ENCODE measurements around the gene NMUR1. TPM values are rescaled to one million over a fixed set of nuclear protein-coding genes. Genes with fewer than 3 reads are reported as not detected.

NMUR1 gene
- total RNA-seq, 4 donors from 2014 or later = 0.51 to 10.2 (median 2.5) TPM

- TF ChIP-seq CTCF (IDR thresholded peaks at IDR 0.05; ENCODE audit: low read depth) = no peak
Observed at GRCh38 chr2:231571661-231572191, 41.5 kb upstream of the NMUR1 start.

- no peak for TF ChIP-seq CTCF (IDR thresholded peaks at IDR 0.05; ENCODE audit: low read depth)
Observed at GRCh38 chr2:231568785-231569435, 38.7 kb upstream of the NMUR1 start.

GRCh38 chr2:231568098-231568784, 38.0 kb upstream of the NMUR1 start:
- TF ChIP-seq CTCF (IDR thresholded peaks at IDR 0.05; ENCODE audit: low read depth) = no peak

GRCh38 chr2:231567159-231567558, 36.9 kb upstream of the NMUR1 start:
- TF ChIP-seq CTCF (IDR thresholded peaks at IDR 0.05; ENCODE audit: low read depth) = no peak

GRCh38 chr2:231565887-231566594, 35.8 kb upstream of the NMUR1 start:
- TF ChIP-seq CTCF (IDR thresholded peaks at IDR 0.05; ENCODE audit: low read depth) = no peak

- TF ChIP-seq CTCF (IDR thresholded peaks at IDR 0.05; ENCODE audit: low read depth) = no peak
Observed at GRCh38 chr2:231563378-231563961, 33.2 kb upstream of the NMUR1 start.

All from subcutaneous adipose tissue (tissue), 4 donors.